SK-N-SH treated with all-trans-retinoic acid at 6 μM for 48 hours (cell line): ENCODE measurements around the gene SIGLEC8.

Experiments used
- ATAC-seq: fragments of 200-7000 bp; cut with Tn5 transposase; 3 replicates; pipeline ENCODE4 v1.9.1; 2020; ENCODE audit warnings: mild to moderate bottlenecking, moderate library complexity
- ARNTL ChIP-seq: fragments of 450-650 bp; formaldehyde crosslinking; IDR thresholded peaks from 2 replicates; pipeline ENCODE4 v1.5.0; 2020; ENCODE audit warnings: low read depth, mild to moderate bottlenecking, moderate library complexity, borderline replicate concordance
- BACH2 ChIP-seq: fragments of 250-450 bp; sonication (Bioruptor Pico); IDR thresholded peaks from 2 replicates; pipeline ENCODE4 v1.9.0; 2021; ENCODE audit warnings: mild to moderate bottlenecking, borderline replicate concordance
- CREB5 ChIP-seq: fragments of 250-450 bp; sonication (Bioruptor Pico); IDR thresholded peaks from 2 replicates; pipeline ENCODE4 v1.5.1; 2020; ENCODE audit warnings: low read depth, mild to moderate bottlenecking, moderate library complexity
- CSDC2 ChIP-seq: fragments of 250-450 bp; sonication (Bioruptor Pico); IDR thresholded peaks from 2 replicates; pipeline ENCODE4 v1.5.0; 2020; ENCODE audit warnings: mild to moderate bottlenecking, moderate library complexity
- CSRNP3 ChIP-seq: fragments of 250-450 bp; sonication (Bioruptor Pico); IDR thresholded peaks from 2 replicates; pipeline ENCODE4 v1.5.1; 2021; ENCODE audit warnings: mild to moderate bottlenecking, moderate library complexity
- ESRRG ChIP-seq: fragments of 250-450 bp; sonication (Bioruptor Pico); IDR thresholded peaks from 2 replicates; pipeline ENCODE4 v1.6.1; 2021; ENCODE audit warnings: mild to moderate bottlenecking
- GLIS3 ChIP-seq: fragments of 250-450 bp; sonication (Bioruptor Pico); IDR thresholded peaks from 2 replicates; pipeline ENCODE4 v1.5.0; 2020; ENCODE audit warnings: mild to moderate bottlenecking, moderate library complexity
- ISL1 ChIP-seq: fragments of 250-450 bp; sonication (Bioruptor Pico); IDR thresholded peaks from 2 replicates; pipeline ENCODE4 v2.1.2; 2022; ENCODE audit warnings: mild to moderate bottlenecking, moderate library complexity
- OSR1 ChIP-seq: fragments of 250-450 bp; sonication (Bioruptor Pico); IDR thresholded peaks from 2 replicates; pipeline ENCODE4 v1.8.0; 2022; ENCODE audit warnings: moderate library complexity, mild to moderate bottlenecking, inconsistent platforms
- PPARA ChIP-seq: fragments of 250-450 bp; sonication (Bioruptor Pico); IDR thresholded peaks from 2 replicates; pipeline ENCODE4 v1.5.0; 2020; ENCODE audit warnings: mild to moderate bottlenecking, borderline replicate concordance
- RARB ChIP-seq: fragments of 250-450 bp; sonication (Bioruptor Pico); IDR thresholded peaks from 2 replicates; pipeline ENCODE4 v1.8.0; 2021; ENCODE audit warnings: mild to moderate bottlenecking, moderate library complexity
- SNAI2 ChIP-seq: fragments of 250-450 bp; sonication (Bioruptor Pico); IDR thresholded peaks from 2 replicates; pipeline ENCODE4 v1.5.0; 2020; ENCODE audit warnings: mild to moderate bottlenecking, moderate library complexity
- TCF4 ChIP-seq: fragments of 250-450 bp; sonication (Bioruptor Pico); IDR thresholded peaks from 2 replicates; pipeline ENCODE4 v1.8.0; 2021; ENCODE audit warnings: mild to moderate bottlenecking, moderate library complexity, borderline replicate concordance
- TOX ChIP-seq: fragments of 250-450 bp; sonication (Bioruptor Pico); IDR thresholded peaks from 2 replicates; pipeline ENCODE4 v1.8.0; 2021; ENCODE audit warnings: mild to moderate bottlenecking, moderate library complexity, borderline replicate concordance
- ZC3H10 ChIP-seq: fragments of 250-450 bp; sonication (Bioruptor Pico); IDR thresholded peaks from 2 replicates; pipeline ENCODE4 v1.5.1; 2021; ENCODE audit warnings: mild to moderate bottlenecking, moderate library complexity
- ZFP3 ChIP-seq: fragments of 250-450 bp; sonication (Bioruptor Pico); IDR thresholded peaks from 2 replicates; pipeline ENCODE4 v1.5.0; 2020; ENCODE audit warnings: mild to moderate bottlenecking, moderate library complexity
- ZFP30 ChIP-seq: fragments of 450-650 bp; formaldehyde crosslinking; IDR thresholded peaks from 2 replicates; pipeline ENCODE4 v1.5.0; 2022; ENCODE audit warnings: mild to moderate bottlenecking, moderate library complexity
- ZNF565 ChIP-seq: fragments of 450-650 bp; formaldehyde crosslinking; conservative IDR thresholded peaks from 2 replicates; pipeline ENCODE4 v1.5.0; 2020; ENCODE audit warnings: low read depth, mild to moderate bottlenecking, moderate library complexity
- ZNF70 ChIP-seq: fragments of 450-650 bp; formaldehyde crosslinking; IDR thresholded peaks from 2 replicates; pipeline ENCODE4 v1.5.0; 2020; ENCODE audit warnings: mild to moderate bottlenecking, moderate library complexity
- ZNF8 ChIP-seq: fragments of 450-650 bp; formaldehyde crosslinking; IDR thresholded peaks from 2 replicates; pipeline ENCODE4 v1.5.0; 2020; ENCODE audit warnings: mild to moderate bottlenecking, moderate library complexity
- TF ChIP-seq, protein P1 (sequence below): fragments of 250-450 bp; sonication (Bioruptor Pico); IDR thresholded peaks from 2 replicates; pipeline ENCODE4 v1.5.0; 2020; ENCODE audit warnings: mild to moderate bottlenecking, moderate library complexity
- TF ChIP-seq, protein P2 (sequence below): fragments of 250-450 bp; sonication (Bioruptor Pico); IDR thresholded peaks from 2 replicates; pipeline ENCODE4 v1.8.0; 2020; ENCODE audit warnings: mild to moderate bottlenecking, moderate library complexity, borderline replicate concordance

Gene SIGLEC8

GRCh38 chr19:51456541-51457290 is 1.5 kb downstream of the SIGLEC8 start:
- no peak for TF ChIP-seq ZNF70 (CRISPR knock-in tag)
- TF ChIP-seq, all 23 proteins: peak for 0
- ATAC-seq, result no peak

- TF ChIP-seq ISL1 (CRISPR knock-in tag) (no peak), OSR1 (CRISPR knock-in tag) (no peak), CSDC2 (CRISPR knock-in tag) (no peak), ZFP30 (no peak), CREB5 (CRISPR knock-in tag) (no peak), GLIS3 (no peak), ZNF565 (CRISPR knock-in tag) (no peak), TCF4 (no peak), SNAI2 (CRISPR knock-in tag) (no peak), BACH2 (CRISPR knock-in tag) (no peak), RARB (CRISPR knock-in tag) (no peak), PPARA (CRISPR knock-in tag) (no peak), ZNF8 (CRISPR knock-in tag) (no peak), ZFP3 (CRISPR knock-in tag) (no peak), ARNTL (CRISPR knock-in tag) (no peak), CSRNP3 (no peak), ZC3H10 (CRISPR knock-in tag) (no peak)
- TF ChIP-seq, protein P1, sequence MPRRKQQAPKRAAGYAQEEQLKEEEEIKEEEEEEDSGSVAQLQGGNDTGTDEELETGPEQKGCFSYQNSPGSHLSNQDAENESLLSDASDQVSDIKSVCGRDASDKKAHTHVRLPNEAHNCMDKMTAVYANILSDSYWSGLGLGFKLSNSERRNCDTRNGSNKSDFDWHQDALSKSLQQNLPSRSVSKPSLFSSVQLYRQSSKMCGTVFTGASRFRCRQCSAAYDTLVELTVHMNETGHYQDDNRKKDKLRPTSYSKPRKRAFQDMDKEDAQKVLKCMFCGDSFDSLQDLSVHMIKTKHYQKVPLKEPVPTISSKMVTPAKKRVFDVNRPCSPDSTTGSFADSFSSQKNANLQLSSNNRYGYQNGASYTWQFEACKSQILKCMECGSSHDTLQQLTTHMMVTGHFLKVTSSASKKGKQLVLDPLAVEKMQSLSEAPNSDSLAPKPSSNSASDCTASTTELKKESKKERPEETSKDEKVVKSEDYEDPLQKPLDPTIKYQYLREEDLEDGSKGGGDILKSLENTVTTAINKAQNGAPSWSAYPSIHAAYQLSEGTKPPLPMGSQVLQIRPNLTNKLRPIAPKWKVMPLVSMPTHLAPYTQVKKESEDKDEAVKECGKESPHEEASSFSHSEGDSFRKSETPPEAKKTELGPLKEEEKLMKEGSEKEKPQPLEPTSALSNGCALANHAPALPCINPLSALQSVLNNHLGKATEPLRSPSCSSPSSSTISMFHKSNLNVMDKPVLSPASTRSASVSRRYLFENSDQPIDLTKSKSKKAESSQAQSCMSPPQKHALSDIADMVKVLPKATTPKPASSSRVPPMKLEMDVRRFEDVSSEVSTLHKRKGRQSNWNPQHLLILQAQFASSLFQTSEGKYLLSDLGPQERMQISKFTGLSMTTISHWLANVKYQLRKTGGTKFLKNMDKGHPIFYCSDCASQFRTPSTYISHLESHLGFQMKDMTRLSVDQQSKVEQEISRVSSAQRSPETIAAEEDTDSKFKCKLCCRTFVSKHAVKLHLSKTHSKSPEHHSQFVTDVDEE (CRISPR knock-in tag), result no peak
- TF ChIP-seq, protein P2, sequence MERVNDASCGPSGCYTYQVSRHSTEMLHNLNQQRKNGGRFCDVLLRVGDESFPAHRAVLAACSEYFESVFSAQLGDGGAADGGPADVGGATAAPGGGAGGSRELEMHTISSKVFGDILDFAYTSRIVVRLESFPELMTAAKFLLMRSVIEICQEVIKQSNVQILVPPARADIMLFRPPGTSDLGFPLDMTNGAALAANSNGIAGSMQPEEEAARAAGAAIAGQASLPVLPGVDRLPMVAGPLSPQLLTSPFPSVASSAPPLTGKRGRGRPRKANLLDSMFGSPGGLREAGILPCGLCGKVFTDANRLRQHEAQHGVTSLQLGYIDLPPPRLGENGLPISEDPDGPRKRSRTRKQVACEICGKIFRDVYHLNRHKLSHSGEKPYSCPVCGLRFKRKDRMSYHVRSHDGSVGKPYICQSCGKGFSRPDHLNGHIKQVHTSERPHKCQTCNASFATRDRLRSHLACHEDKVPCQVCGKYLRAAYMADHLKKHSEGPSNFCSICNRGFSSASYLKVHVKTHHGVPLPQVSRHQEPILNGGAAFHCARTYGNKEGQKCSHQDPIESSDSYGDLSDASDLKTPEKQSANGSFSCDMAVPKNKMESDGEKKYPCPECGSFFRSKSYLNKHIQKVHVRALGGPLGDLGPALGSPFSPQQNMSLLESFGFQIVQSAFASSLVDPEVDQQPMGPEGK (CRISPR knock-in tag), result no peak
- no peak for ATAC-seq
Measured at GRCh38 chr19:51450730-51451307, 7.4 kb downstream of the SIGLEC8 start.

DNA sequence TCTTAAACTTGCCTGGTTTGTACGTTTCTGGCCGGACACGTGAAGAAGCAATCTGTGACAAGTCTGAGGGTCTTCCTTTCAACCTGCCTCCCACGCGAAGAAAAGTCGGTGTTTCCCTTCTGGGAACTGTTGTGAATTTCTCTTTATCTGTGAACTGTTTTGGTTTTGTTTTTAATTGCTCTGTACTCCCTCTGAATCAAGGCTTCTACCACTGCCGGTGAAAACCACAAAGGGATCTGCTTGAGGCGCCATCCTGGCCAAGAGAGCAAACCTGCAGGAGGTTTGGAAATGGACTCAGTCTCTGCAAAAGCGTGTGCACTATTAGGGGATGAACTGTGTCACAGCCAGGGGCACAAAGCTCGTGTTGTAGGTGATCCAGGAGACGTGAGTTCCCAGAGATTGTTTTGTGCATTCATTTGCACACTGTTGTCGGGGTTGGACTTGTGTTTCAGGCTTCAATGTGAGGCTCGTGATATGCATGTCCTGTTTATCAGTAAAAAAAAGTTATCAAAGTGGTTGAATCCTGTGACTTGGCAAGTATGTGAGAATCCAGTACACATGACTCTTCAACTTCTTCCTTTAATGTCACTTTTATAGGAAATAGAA is 9.7 kb downstream of the SIGLEC8 start:
- no peak for ATAC-seq
- TF ChIP-seq ESRRG (CRISPR knock-in tag) (no peak), ISL1 (CRISPR knock-in tag) (no peak), BACH2 (CRISPR knock-in tag) (no peak), SNAI2 (CRISPR knock-in tag) (no peak), TOX (CRISPR knock-in tag) (no peak), RARB (CRISPR knock-in tag) (no peak), CREB5 (CRISPR knock-in tag) (no peak), ZC3H10 (CRISPR knock-in tag) (no peak), PPARA (CRISPR knock-in tag) (no peak), OSR1 (CRISPR knock-in tag) (no peak), ZNF8 (CRISPR knock-in tag) (no peak), CSRNP3 (no peak), ZNF70 (CRISPR knock-in tag) (no peak)
- TF ChIP-seq, protein P2 (CRISPR knock-in tag), result no peak
